ENCODE data around the gene ECHS1. TPM values are rescaled to one million over a fixed set of nuclear protein-coding genes. Genes with fewer than 3 reads are reported as not detected.
A peak's percentile ranks its signal among the peaks of the same experiment; 100 is the strongest.

ECHS1 gene
- total RNA-seq, 1 experiment from 2014 or later, result 58.0 TPM

DNA sequence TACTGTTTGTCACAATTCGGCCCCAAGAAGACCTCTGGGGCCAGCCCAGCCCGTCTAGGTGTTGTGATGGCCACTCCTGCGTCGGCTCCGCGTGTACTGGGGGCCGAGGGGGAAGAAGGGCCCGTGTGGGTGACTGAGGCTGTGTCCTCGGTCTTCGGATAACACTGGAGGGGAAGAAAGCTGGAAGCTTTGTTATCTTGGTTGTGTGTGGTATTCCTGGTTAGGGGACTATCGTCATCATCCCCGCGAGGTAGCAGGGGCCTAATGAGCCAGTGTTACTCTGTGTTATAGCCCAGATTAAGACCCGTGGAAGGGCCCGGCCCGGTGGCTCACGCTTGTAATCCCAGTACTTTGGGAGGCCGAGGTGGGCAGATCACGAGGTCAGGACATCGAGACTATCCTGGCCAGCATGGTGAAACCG, 21.7 kb upstream of the ECHS1 start:
- no peaks in the 10 kb centered on the region for H3K9me2 ChIP-seq (ENCODE audit: insufficient read depth)
- ATAC-seq, result no peak
- no peaks in the 10 kb centered on the region for H3K9me3 ChIP-seq (ENCODE audit: control insufficient read depth in 1 of 2, insufficient read depth in 1 of 2, low read depth in 1 of 2, low read length in 2 of 2)
- CTCF ChIA-PET, result no interaction called here
- peaks cover 22% of the 10 kb centered on the region for H3K79me2 ChIP-seq (ENCODE audit: insufficient read depth, low read length)
- peak overlapping the region; percentile 81 to 88 for H3K4me3 ChIP-seq (replicated peaks in 1 of 2; ENCODE audit: low read depth in 1 of 2, low read length in 2 of 2)
- DNase-seq (ENCODE audit: low read depth, low spot score), result no peak
- H3K9ac ChIP-seq (ENCODE audit: low read length), result peak overlapping the region; percentile 95
- intact Hi-C loops (cut with micrococcal nuclease), result no loop called here
- TF ChIP-seq EZH2 (IDR thresholded peaks at IDR 0.05) (no peak), RAD21 (IDR thresholded peaks at IDR 0.05; ENCODE audit: low read depth) (no peak), POLR2A (IDR thresholded peaks at IDR 0.05; ENCODE audit: borderline replicate concordance, extremely low read depth, insufficient read depth, insufficient read length) (no peak), YY1 (IDR thresholded peaks at IDR 0.05; ENCODE audit: extremely low read depth, insufficient replicate concordance, low read depth, low read length) (no peak), FOSL1 (IDR thresholded peaks at IDR 0.05; ENCODE audit: low read depth) (no peak), CEBPB (IDR thresholded peaks at IDR 0.05; ENCODE audit: low read depth) (no peak), JUND (IDR thresholded peaks at IDR 0.05) (no peak), ZFX (IDR thresholded peaks at IDR 0.05) (no peak), TCF7L2 (IDR thresholded peaks at IDR 0.05; ENCODE audit: borderline replicate concordance, extremely low read depth, insufficient read depth, insufficient read length) (no peak), POLR2AphosphoS5 (IDR thresholded peaks at IDR 0.05; ENCODE audit: low read depth, low read length) (no peak), SP1 (IDR thresholded peaks at IDR 0.05; ENCODE audit: low read depth) (no peak), ZBTB33 (IDR thresholded peaks at IDR 0.05; ENCODE audit: extremely low read depth, insufficient replicate concordance, low read length) (no peak), EZH2phosphoT487 (IDR thresholded peaks at IDR 0.05; ENCODE audit: borderline replicate concordance) (no peak), SIN3A (IDR thresholded peaks at IDR 0.05; ENCODE audit: low read depth) (no peak), ELF1 (IDR thresholded peaks at IDR 0.05; ENCODE audit: borderline replicate concordance, low read depth) (no peak), ZNF274 (IDR thresholded peaks at IDR 0.05; ENCODE audit: low read depth, low read length) (no peak), SRF (IDR thresholded peaks at IDR 0.05; ENCODE audit: low read depth) (no peak), CTCF (IDR thresholded peaks at IDR 0.05 in 2 of 3, conservative IDR thresholded peaks at IDR 0.05 in 1 of 3; ENCODE audit: borderline replicate concordance in 1 of 3, insufficient read depth in 1 of 3, low read depth in 2 of 3, low read length in 2 of 3) (no peak)
- TF ChIP-seq, protein P1, sequence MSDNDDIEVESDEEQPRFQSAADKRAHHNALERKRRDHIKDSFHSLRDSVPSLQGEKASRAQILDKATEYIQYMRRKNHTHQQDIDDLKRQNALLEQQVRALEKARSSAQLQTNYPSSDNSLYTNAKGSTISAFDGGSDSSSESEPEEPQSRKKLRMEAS (IDR thresholded peaks at IDR 0.05), result no peak
- TF ChIP-seq, protein P2, sequence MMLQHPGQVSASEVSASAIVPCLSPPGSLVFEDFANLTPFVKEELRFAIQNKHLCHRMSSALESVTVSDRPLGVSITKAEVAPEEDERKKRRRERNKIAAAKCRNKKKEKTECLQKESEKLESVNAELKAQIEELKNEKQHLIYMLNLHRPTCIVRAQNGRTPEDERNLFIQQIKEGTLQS (IDR thresholded peaks at IDR 0.05), result no peak
- H3K4me2 ChIP-seq (ENCODE audit: low read length), result peak overlapping the region; percentile 80
- H3K27me3 ChIP-seq (ENCODE audit: insufficient read depth, low read length), result no peaks in the 10 kb centered on the region
- POLR2A ChIA-PET, result no interaction called here
- RAD21 ChIA-PET (ENCODE audit: low non-redundant PET in 1 of 2, low total read pairs in 2 of 2, uncharacterized antibody in 2 of 2, unreplicated experiment in 2 of 2), result no interaction called here
- peak overlapping the region; percentile 80 for H3K27ac ChIP-seq (ENCODE audit: low read depth, low read length)
- peaks cover 2 to 10% of the 10 kb centered on the region in 2 experiments for H3K4me1 ChIP-seq (ENCODE audit: control insufficient read depth in 1 of 2, insufficient read depth in 2 of 2, low read length in 2 of 2)
- BruUV-seq (replicated peaks), result TSS peak; percentile 41
- no peaks in the 10 kb centered on the region for H4K20me1 ChIP-seq (ENCODE audit: insufficient read depth)
- H3K36me3 ChIP-seq (ENCODE audit: control insufficient read depth in 1 of 2, insufficient read depth in 2 of 2, low read length in 2 of 2), result peaks cover 3 to 7% of the 10 kb centered on the region in 2 experiments; a peak in 3 of 4 replicates
- H2AFZ ChIP-seq (ENCODE audit: low read depth, low read length, poor library complexity, severe bottlenecking), result no peak overlapping the region
